Erythroblast (primary cell): ENCODE data around the gene PRCC.

Source experiments
- GATA1 ChIP-seq: IDR thresholded peaks from 2 replicates; pipeline ENCODE4 v1.6.1; 2011; ENCODE audit warnings: low read depth, mild to moderate bottlenecking, control low read depth, low read length, moderate library complexity
- POLR2A ChIP-seq: IDR thresholded peaks from 2 replicates; pipeline ENCODE4 v1.6.1; 2011; ENCODE audit warnings: mild to moderate bottlenecking, low read length

DNA sequence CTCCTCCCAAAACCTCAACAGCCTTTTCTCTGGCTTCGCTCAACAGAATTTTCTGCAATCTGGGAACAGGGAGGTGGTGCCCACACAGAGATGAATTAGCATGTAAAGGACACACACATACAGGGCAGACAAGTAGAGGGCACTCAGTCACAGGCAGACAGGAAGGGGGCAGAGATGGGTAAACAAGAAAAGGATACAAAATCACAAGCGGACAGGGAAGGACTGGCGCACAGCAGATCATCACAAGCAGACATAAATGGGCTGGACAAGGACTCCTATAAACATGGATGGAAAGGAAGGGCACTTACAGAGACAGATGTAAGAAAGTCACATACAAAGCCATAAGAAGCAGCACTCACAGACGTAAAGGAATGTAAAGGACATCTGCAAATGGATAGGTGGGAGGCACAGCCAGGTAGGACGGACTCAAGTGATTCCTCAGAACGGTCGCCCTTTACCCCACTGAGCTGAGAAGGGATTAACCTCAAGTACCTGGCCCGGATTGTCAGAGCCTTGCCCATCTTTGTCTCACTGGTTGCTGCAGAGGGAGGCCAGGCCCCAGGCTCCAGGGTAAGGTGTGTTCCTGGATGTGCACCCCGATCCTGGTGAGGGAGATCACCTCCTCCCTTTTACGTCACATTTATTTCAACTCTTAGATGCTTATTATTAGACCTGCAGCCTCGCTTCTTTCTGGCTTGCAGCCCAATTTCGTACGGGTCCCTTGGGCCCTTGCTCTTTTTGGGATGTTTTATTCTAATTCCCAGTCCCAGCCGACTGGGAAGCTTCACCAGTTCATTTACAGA, 836 bp upstream of the PRCC start:
- TF ChIP-seq POLR2A (no peak), GATA1 (no peak)
